K562 (cell line): ENCODE measurements around the gene CCSER1.

Experiments
- CREM ChIP-seq: IDR thresholded peaks from 2 replicates; pipeline ENCODE4 v1.6.1; 2014; ENCODE audit warnings: antibody characterized with exemption, low read depth
- RFX7 ChIP-seq: fragments of 250-450 bp; sonication (Bioruptor Pico); IDR thresholded peaks from 2 replicates; pipeline ENCODE4 v1.5.1; 2021; ENCODE audit warnings: mild to moderate bottlenecking
- ZNF592 ChIP-seq: fragments of 450-650 bp; IDR thresholded peaks from 2 replicates; pipeline ENCODE4 v1.6.1; 2017; ENCODE audit warnings: antibody characterized with exemption, mild to moderate bottlenecking

- TF ChIP-seq ZNF592: no peak
- no peak for TF ChIP-seq CREM
- TF ChIP-seq RFX7 (CRISPR knock-in tag): no peak
Measured at GRCh38 chr4:91282217-91282616, 1155.0 kb downstream of the CCSER1 start.
